NCI-H1436 (cell line): Measurements from ENCODE around the gene TMF1.

Experiments
- DNase-seq: peaks from one replicate; lab custom pipeline; 2025; lab: John Stamatoyannopoulos, UW

The TMF1 gene, protein sequence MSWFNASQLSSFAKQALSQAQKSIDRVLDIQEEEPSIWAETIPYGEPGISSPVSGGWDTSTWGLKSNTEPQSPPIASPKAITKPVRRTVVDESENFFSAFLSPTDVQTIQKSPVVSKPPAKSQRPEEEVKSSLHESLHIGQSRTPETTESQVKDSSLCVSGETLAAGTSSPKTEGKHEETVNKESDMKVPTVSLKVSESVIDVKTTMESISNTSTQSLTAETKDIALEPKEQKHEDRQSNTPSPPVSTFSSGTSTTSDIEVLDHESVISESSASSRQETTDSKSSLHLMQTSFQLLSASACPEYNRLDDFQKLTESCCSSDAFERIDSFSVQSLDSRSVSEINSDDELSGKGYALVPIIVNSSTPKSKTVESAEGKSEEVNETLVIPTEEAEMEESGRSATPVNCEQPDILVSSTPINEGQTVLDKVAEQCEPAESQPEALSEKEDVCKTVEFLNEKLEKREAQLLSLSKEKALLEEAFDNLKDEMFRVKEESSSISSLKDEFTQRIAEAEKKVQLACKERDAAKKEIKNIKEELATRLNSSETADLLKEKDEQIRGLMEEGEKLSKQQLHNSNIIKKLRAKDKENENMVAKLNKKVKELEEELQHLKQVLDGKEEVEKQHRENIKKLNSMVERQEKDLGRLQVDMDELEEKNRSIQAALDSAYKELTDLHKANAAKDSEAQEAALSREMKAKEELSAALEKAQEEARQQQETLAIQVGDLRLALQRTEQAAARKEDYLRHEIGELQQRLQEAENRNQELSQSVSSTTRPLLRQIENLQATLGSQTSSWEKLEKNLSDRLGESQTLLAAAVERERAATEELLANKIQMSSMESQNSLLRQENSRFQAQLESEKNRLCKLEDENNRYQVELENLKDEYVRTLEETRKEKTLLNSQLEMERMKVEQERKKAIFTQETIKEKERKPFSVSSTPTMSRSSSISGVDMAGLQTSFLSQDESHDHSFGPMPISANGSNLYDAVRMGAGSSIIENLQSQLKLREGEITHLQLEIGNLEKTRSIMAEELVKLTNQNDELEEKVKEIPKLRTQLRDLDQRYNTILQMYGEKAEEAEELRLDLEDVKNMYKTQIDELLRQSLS

DNA sequence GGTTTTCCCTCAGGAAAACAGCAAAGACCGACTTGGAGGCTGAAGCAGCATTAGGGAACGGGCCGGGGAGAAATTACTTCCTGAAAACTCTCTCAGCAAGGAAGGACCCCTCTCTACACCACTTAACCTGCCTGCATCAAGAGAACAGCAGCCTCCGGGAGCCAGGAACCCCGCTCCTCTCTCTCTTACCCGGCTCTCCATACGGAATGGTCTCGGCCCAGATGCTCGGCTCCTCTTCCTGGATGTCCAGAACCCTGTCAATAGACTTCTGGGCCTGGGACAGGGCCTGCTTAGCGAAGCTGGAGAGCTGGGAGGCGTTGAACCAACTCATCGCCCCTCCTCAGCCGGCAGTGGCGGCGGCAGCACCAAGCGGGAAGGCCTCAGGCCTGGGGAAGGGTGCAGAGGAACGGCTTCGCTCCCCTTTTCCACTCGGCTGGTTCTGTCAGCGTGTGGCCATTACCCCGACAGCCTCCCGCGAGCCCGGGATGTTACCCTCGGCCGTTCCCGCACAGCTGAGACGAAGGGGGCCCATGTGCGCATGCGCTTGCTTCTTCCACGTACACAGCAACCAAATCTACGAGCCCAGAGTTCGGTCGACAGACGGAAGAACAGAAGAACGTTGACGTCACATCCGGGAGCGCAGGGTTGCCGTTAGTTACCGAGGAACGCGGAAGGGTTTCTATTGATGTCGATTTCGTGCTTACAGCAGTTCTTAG is at the start of gene TMF1:
TMF1 (minus strand) TSS at position 578 of the 716 bp plus-strand sequence; CDS start at position 331, 247 bp downstream.
- no peak for DNase-seq

DNA sequence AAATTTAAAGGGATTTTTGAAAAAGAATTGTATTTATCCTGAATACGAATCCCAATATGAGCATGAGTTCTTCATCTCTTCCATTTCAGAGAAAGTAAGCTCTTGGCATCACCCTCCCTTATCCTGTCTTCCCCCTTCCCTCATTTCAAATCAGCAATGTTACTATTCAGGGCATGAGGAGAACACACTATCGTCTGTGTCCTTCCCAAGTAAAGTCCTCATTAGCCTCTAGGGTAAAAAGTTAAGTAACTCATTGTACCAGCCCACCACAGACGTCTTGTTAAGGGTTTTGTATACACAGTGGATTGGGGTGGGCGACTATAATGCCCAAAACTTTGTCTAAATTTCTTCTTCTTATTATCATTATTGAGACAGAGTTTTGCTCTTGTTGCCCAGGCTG is 47.4 kb upstream of the TMF1 start:
- no peak for DNase-seq

DNA sequence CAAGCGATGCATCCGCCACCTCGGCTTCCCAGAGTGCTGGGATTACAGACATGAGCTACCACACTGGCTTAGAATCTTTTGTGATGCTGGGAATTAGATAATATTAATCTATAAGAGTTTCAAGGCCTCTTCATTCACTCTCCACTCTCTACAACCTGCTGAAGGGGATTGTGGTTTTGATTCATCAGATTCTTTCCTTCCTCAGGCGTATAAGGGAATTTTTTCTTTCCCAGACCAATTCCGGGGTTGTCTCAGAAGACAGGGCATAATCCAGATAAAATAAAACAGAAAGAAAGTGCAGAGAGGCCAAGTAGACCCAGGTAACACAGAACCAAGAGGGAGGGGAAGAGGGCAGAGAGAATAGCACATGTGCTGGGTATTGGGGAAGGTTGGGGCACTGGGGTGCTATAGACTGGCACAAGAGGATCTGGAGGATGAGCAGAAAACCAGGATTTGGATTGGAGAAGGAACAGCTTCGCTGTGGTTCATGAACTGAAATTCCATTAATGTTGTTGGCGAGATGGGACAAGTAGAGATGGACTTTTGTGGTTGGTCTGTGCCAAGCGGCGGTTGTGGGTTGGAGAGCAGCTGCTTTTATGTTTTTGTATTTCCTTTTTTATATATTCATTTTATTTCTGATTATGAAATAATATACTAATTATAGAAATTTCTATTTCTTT is 45.4 kb upstream of the TMF1 start:
- DNase-seq = no peak

DNA sequence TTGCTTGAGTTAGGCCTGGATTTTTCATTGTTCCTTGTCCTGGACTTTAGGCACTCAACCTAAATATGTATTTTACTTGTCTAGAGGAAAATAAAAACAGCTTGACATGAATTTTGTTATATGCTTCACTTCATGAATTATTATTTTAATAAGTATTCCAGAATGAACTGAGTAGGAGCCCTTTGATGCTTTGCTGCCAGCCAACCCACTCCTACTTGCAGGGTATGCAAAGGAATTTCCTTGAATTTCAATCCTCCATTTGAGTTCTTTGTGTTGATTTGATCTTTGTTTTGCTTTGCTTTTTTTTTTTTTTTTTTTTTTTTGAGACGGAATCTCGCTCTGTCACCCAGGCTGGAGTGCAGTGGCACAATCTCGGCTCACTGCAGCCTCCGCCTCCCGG is 44.2 kb upstream of the TMF1 start:
- DNase-seq = no peak

DNA sequence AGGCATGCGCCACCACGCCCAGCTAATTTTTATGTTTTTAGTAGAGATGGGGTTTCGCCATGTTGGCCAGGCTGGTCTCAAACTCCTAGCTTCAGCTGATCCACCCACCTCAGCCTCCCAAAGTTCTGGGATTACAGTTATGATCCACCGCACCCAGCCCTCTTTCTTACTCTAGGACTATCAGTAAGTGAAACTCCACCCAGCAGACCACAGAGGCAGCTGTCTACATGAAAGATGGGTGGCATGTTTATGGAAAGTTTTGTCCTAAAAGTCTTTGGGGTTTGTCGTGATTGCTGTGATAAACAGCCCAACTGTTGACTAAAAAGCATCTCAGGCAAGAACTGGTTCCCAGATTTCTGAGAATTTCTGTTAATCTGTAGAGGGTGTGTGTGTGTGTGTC is 43.5 kb upstream of the TMF1 start:
- no peak for DNase-seq

DNA sequence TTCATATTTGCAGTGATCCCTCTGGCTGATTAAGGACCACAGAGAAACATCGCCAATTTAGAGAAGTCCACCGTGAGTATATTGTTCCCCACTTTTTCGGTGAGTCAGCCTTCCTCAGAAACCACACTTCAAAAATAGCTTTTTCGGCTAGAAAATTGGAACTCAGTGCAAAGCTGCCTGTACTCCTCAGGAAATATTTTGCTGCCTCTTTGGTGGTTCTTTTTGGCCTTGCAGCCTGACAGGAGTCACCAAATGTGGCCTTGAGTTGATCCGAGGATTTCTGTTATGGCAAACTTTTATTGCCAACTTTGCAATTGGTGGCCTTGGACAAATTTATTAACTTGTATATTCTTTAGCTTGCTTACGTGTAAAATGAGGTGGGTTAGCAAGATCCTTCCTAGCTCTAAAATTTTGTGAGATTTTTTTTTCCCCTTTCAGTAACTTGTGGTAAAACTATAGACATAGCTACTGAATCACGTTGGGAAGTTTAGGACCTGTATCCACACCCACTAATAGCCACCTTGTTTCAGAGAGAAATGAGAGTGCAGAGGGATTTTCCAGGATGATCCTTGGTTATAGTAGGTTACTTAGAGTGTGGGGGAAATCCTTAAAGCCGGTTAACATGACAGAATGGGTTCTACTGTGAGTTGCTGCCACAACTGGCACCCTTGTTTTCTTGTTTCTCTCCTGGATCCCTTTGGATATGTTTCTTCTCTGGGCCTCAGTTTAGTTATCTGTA is 42.5 kb upstream of the TMF1 start:
- no peak for DNase-seq

DNA sequence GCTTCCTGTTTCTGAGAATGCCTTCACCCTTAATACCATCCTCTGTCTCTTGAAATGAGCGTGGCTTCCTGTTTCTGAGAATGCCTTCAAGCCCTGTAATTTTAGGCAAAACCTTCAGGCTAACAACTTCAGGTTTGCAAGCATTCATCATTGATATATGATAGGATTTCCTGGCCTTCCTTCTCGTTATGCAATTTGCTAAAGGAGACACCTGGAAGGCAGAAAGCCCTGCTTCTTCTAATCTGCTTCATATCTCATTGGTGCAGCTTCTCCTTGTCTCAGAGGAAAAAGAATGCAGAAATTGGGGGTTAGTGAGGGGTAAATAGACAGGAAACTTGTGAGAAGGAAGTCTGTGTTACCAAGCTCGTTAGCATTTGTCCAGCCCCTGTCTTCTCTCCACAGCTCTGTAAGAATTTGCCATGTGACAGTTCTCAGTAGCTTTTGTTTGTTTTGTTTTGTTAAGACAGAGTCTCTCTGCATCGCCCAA is 39.9 kb upstream of the TMF1 start:
- DNase-seq = no peak

DNA sequence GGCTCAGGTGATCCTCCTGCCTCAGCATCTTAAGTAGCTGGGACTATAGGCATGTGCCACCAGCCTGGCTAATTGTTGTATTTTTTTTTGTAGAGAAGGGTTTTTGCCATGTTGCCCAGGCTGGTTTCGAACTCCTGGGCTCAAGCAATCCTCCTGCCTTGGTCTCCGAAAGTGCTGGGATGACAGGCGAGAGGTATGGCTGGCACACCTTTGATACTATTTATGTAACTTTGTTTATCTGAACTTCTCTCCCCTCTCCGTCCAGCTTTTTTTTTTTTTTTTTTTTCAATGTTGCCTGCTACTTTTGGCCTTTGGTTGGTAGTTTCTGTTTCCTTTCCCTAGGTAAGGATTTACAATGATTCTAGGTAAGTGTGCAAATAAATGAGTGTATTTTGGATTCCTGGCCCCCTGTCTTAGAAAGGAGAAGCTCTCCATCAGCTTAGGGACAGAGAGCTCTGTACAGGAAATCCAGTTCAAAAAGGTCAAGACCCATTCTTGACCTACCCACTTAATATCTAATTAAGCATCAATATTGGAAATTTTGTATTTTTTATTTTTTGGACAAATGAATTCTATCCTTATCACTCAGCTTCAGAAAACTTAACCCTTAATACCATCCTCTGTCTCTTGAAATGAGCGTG is 39.4 kb upstream of the TMF1 start:
- no peak for DNase-seq

DNA sequence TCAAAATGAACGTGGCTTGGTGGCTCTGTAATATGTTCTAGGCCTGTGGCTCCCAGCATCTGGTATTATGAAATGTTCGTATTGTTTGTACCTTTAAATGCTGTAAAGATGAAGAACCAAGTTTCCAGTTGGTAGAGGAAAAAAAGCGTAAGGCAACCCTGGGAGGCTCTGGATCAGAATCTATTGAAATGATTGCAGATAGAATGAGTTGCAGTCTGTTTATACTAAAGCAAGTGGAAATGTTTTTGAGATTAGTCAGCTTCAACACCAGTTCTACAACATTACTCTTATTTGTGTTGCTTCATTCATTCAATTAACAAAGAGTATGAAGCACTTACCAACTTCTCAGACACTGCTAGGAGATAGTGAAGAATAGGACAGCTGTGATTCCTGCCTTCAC is 37.9 kb upstream of the TMF1 start:
- DNase-seq = no peak

DNA sequence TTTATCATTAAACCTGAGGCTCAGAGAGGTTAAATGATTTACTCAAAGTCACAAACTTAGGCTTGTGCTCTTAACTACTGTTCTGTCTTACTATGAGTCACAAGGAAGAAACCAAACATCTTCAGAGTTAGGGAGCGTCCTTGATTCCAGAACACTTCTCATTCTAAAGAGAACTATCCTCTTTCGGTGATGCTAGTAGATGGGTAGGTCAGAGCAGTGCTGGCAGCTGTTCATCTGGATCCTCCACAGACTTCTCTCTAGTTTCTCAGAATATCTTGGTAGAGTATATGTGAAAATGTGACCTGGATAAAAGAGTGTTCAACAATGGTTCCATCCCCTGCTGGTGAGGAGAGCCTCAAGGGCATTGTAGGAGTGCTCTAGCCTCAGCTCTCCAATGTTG is 35.9 kb upstream of the TMF1 start:
- DNase-seq = no peak

DNA sequence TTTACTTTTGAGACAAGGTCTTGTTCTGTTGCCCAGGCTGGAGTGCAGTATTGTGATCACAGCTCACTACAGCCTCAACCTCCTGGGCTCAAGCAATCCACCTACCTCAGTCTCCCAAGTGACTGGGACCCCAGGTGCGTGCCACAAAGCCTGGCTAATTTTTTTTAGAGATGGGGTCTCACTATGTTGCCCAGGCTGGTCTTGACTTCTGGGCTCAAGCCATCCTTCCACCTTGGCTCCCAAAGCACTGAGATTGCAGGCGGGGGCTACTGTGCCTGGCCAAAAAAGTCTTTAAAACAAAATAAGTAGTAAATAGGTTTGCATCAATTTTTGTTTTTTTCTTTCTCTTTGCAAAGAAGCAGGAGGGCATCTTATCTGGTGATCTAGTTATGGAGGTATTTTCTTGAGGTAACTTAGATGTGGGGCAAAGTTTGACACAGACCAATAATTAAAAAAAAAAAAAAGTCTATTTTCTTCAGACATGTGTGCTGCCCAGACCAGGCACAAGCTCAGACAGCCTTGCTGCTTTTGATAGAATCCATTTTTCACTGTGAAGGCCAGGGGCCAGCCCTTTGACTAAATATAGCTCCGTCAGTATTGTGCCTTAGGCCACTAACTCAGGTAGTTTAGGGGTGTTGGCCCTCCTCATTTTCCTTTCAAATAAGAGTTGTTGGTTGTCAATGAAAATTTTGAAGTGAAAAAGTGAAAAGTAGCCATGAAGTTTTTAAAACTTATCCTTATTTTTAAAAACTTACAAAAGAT is 35.1 kb upstream of the TMF1 start:
- no peak for DNase-seq

DNA sequence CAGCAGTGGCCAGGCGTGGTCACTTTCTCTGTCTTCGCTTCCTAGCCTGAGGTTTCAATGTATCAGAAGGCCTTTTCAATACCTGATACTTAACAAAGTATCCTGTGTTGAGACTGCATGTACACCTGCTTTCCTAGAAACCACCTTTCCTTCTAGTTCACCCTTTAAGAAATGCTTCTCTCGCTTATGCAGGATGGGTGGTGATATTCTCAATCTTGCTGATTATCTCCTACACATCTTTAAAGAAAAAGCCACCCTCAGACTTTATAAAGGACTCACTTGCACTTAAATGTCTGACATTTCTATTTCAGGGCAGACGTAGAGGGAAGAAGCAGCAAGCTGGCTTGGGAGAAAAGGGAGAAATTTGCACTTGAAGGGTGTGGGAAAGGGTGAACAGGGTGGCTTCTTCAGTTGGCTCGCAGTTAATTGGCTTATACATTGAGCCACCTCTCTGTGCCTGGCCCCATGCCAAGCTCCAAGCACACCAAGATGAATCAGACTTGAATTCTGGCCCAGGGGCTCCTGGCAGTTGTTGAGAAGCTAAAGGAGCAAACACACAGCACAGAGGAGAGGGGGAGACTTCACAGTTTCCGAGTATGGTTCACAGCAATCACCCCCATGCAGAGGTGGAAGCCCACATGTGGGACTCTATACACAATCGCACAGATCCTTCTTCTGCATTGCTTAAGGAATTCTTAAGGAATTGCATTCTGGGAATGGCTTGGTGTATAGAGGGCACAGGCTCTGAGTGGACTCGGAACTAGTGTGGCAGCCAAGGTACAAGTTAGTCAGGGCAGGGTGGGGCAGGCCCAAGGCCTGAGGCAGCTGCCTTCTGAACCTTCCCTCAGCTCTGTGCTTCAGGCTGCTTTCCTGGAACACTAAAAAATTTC is 33.9 kb upstream of the TMF1 start:
- DNase-seq = peak; percentile 12

DNA sequence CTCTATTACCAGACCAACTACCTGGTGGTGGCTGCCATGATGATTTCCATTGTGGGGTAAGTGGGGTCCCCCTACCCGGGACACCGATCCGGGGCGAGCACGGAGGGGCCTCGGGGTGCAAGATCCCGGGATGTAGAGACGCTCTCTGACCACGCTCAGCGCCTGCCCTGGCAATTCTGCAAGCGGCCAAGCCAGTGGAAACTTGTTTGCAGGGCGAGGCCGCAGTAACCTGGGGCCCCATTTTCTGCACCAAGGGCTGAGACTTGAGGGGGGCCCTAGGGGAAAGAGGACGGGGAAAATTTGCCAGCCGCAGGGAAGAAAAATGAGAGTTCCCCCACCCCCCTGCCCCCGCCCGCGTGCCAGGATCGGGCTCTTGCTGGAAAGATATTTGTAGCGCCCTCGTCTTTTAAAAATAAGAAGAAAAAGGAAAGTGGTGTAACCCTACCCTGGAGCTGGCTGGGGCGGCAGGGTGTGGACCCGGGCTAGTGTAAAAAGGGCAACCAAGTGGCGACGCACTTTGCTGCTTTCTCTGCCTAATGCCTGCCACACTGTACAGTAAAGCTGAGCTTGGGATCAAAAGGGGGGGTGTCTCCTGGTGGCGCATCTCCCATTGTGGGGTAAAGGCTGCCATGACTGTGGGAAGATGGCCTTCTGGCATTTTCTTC is 33.2 kb upstream of the TMF1 start:
- DNase-seq = no peak

DNA sequence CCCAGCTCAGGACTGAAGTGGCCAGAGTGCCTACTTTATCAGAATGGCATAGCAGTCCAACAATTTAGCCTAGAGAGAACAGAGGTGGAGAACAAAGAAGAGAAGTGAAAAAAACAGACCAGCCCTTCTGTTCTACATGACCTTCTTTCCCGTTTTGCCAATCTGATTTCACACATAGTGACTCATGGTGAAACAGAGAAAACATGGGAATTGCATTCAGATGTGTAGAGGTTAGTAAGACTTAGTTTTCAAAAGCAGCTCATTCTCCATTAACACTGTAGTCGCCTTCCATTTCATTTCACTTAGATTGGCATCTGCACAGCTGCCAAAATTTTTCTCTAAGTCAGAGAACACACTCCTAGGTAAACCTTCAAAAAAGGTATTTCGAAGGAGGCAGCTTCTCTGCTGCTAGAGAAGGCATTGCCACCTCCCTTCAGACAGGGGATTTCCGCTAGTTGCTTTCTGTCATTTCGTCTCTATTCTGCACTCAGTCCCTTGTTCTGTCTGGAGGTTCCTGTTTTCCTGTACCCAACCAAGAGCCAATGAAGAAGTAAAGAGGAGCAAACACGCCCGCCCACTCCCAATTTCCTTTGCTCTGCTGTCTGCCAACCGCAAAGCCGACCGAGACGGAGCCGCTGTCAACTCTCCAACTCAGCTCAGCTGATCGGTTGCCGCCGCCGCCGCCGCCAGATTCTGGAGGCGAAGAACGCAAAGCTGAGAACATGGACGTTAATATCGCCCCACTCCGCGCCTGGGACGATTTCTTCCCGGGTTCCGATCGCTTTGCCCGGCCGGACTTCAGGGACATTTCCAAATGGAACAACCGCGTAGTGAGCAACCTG is 32.4 kb upstream of the TMF1 start, which contains the start of gene ARL6IP5:
ARL6IP5 (plus strand) TSS at position 612 of the 842 bp plus-strand sequence; CDS start at position 723, 111 bp downstream.
- DNase-seq = peak; percentile 46

DNA sequence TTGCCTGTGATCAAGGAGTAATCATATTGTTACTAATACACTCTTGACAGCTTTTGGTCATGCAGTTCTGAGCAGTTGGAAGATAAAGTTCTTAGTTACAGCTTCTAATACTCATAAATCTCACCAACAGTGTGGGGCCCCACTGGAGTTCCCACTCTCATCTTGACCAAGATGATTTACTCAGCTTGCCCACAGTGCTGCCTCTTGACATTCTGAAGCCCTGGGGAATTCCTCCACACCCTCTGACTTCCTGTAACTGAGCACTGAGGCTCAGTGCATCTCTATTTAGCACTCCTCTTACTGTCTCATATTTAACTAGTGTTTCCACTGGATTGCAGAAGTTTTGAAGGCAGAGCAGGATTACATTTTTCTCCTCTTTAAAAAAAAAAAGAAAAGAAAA is 30.7 kb upstream of the TMF1 start:
- DNase-seq = no peak

DNA sequence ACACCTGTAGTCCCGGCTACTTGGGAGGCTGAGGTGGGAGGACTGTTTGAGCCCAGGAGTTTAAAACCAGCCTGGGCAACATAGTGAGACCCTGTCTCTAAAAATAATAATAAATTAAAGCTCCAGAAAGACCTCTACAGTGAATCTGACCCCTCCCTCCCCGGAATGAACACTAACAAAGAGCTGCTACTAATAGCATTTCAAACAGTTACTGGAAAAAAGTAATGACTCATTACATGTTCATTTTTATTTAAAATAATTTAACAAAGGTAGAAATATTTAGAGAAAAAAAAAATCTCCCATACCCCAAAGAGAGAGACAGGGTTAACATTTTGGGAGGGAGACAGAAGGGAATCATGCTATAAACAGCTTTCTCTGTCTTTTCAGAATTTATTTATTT is 30.2 kb upstream of the TMF1 start:
- DNase-seq = no peak
